Measurements from ENCODE around the gene KDELR1. TPM values are rescaled to one million over a fixed set of nuclear protein-coding genes. Genes with fewer than 3 reads are reported as not detected.
A peak's percentile ranks its signal among the peaks of the same experiment; 100 is the strongest.

KDELR1 gene
- polyA plus RNA-seq, 1 experiment, result 168 TPM

DNA sequence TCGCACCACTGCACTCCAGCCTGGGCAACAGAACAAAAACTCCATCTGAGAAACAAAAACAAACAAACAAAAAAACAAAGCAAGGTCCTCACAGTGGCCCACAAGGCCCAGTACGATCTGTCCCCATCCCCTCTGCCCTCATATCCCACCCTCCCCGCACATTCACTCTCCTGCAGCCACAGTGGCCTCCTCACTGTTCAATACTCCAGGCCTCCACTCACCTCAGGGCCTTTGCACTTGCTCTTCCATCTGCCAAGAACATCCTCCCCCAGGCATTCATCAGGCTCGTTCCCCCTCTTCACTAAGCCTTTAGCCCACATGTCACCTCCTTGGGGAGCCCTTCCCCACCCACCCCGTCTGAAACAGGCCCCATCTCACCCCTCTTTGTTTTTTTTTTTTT lies 32.2 kb downstream of the KDELR1 start:
- Histone ChIP-seq H3K9me3 (ENCODE audit: control insufficient read depth, insufficient read depth, low read length) (no peaks in the 10 kb centered on the region), H3K4me3 (ENCODE audit: low read depth, low read length) (no peak overlapping the region), H3K27me3 (ENCODE audit: control insufficient read depth, insufficient read depth, low read length) (no peaks in the 10 kb centered on the region), H3K27ac (ENCODE audit: low read depth, low read length) (no peak overlapping the region)
- DNase-seq (ENCODE audit: low read depth, low spot score), result no peak
- TF ChIP-seq, protein P1, sequence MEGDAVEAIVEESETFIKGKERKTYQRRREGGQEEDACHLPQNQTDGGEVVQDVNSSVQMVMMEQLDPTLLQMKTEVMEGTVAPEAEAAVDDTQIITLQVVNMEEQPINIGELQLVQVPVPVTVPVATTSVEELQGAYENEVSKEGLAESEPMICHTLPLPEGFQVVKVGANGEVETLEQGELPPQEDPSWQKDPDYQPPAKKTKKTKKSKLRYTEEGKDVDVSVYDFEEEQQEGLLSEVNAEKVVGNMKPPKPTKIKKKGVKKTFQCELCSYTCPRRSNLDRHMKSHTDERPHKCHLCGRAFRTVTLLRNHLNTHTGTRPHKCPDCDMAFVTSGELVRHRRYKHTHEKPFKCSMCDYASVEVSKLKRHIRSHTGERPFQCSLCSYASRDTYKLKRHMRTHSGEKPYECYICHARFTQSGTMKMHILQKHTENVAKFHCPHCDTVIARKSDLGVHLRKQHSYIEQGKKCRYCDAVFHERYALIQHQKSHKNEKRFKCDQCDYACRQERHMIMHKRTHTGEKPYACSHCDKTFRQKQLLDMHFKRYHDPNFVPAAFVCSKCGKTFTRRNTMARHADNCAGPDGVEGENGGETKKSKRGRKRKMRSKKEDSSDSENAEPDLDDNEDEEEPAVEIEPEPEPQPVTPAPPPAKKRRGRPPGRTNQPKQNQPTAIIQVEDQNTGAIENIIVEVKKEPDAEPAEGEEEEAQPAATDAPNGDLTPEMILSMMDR (IDR thresholded peaks at IDR 0.05; ENCODE audit: low read depth, low read length), result no peak
- ChIA-PET CTCF (no interaction called here), POLR2A (no interaction called here)

DNA sequence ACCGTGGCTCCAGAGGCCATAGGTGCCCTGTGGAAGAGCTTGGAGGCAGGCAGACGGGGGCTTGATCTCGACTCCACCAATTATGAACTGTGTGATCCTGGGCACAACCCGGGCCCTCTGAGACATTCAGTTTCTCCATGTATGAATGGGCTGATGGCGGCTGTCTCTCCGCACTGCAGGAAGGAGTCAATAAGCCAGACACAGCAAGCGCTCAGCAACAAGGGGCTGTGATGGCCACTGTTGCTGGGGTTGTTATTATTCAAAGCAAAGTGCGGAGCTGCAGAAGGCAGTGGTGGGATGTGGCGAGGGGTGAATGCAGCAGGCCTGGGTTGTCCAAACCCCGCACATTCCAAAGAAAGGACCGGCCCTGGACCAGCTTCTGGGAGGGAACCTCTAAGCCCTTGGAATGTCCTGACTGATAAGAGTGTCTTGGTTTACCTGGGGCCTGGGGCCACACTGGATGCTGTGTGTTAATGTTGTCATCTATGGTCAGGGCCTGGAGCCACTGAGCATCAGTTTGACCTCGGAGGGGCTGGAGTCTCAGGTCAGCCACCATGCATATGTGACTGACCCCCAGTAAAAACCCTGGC lies 35.9 kb downstream of the KDELR1 start:
- Histone ChIP-seq H3K27me3 (ENCODE audit: control insufficient read depth, insufficient read depth, low read length) (no peaks in the 10 kb centered on the region), H3K4me3 (ENCODE audit: low read depth, low read length) (no peak overlapping the region), H3K27ac (ENCODE audit: low read depth, low read length) (no peak overlapping the region), H3K9me3 (ENCODE audit: control insufficient read depth, insufficient read depth, low read length) (no peaks in the 10 kb centered on the region)
- CTCF ChIA-PET, result interaction anchor here (0.7 to 3.2 kb wide), 2 partner anchors 23 to 36 kb away, joined by 4 to 11 read pairs; partner anchors contain the start of gene KDELR1
- TF ChIP-seq, protein P1 (IDR thresholded peaks at IDR 0.05; ENCODE audit: low read depth, low read length), result no peak
- DNase-seq (ENCODE audit: low read depth, low spot score), result no peak
- POLR2A ChIA-PET, result no interaction called here

DNA sequence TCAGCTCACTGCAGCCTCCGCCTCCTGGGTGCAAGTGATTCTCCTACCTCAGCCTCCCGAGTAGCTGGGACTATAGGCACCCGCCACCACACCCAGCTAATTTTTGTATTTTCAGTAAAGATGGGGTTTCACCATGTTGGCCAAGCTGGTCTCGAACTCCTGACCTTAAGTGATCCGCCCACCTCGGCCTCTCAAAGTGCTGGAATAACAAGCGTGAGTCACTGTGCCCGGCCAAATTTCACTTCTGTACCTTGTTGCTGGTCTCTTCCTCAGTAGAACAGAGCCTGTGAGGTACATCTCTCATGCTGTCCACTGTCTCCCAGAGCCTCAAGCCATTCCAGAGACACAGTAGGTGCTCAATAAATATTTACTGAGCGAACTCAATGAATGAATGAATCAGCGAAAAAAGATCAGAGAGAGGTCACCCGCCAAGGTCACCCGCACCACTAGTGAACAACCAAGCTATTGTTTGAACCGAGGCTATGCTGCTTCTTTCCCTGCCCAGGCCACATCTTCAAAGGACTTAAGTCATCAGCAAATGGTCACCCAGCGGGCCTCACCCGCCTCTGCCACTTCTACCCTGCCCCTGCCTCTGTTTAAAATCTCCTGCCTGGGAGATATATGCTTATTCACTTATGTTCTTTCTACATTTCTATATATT lies 36.9 kb downstream of the KDELR1 start:
- CTCF ChIA-PET, result interaction anchor here (0.6 to 3.2 kb wide), 3 partner anchors 21 to 151 kb away, joined by 5 to 11 read pairs (median 5); partner anchors contain the start of gene KDELR1
- POLR2A ChIA-PET, result no interaction called here

DNA sequence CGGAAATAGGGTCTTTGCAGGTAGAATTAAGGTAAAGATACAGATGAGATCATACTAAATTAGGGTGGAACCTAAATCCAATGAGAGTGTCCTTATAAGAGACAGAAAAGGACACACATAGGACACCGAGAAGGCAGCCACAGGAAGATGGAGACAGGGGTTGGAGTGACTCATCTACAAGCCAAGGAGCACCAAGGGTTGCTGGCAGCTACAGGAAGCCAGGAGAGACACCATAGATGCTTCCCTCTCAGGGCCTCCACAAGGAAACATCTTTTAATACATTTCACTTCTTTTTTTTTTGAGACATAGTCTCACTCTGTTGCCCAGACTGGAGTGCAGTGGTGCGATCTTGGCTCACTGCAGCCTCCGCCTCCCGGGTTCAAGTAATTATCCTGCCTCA lies 37.7 kb downstream of the KDELR1 start:
- CTCF ChIA-PET, result interaction anchor here (2.3 to 3.2 kb wide), 2 partner anchors 20 to 37 kb away, joined by 5 to 11 read pairs; partner anchors contain the start of gene KDELR1
- no peak overlapping the region for H3K4me3 ChIP-seq (ENCODE audit: low read depth, low read length)
- H3K27ac ChIP-seq (ENCODE audit: low read depth, low read length), result no peak overlapping the region
- no peak for DNase-seq (ENCODE audit: low read depth, low spot score)
- no peaks in the 10 kb centered on the region for H3K27me3 ChIP-seq (ENCODE audit: control insufficient read depth, insufficient read depth, low read length)
- POLR2A ChIA-PET, result interaction anchor here (0.7 kb wide), 1 partner anchor 215 kb away, joined by 6 read pairs; no protein-coding TSS in a partner anchor
- TF ChIP-seq, protein P1 (IDR thresholded peaks at IDR 0.05; ENCODE audit: low read depth, low read length), result no peak
- no peaks in the 10 kb centered on the region for H3K9me3 ChIP-seq (ENCODE audit: control insufficient read depth, insufficient read depth, low read length)

More for the DNA sequence above, 36.9 kb downstream of the KDELR1 start:
- H3K9me3 ChIP-seq (ENCODE audit: control insufficient read depth, insufficient read depth, low read length), result no peaks in the 10 kb centered on the region
- TF ChIP-seq, protein P1 (IDR thresholded peaks at IDR 0.05; ENCODE audit: low read depth, low read length), result no peak
- DNase-seq (ENCODE audit: low read depth, low spot score), result no peak
- H3K27me3 ChIP-seq (ENCODE audit: control insufficient read depth, insufficient read depth, low read length), result no peaks in the 10 kb centered on the region
- no peak overlapping the region for H3K4me3 ChIP-seq (ENCODE audit: low read depth, low read length)
- no peak overlapping the region for H3K27ac ChIP-seq (ENCODE audit: low read depth, low read length)

DNA sequence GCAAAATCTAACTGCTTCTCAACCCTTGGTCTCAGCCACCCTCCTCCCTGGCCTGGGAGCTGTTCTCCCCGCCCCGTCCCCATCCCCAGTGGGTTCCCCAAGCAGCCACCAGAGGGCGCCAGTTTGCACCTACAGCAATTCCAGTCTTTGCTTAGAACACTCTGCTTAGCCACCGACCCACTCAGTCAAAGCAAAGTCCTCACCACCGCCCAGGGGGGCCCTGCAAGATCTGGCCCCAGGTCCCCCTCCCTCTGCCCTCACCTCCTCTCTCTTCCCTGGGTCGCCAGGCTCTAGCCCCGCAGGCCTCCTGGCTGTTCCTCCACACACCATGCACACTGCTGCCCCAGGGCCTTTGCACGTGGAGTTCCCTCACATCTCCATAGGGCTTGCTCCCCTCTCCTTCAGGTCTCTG lies 40.0 kb downstream of the KDELR1 start:
- TF ChIP-seq, protein P1 (IDR thresholded peaks at IDR 0.05; ENCODE audit: low read depth, low read length), result peak; percentile 69
- DNase-seq (ENCODE audit: low read depth, low spot score), result no peak
- H3K4me3 ChIP-seq (ENCODE audit: low read depth, low read length), result no peak overlapping the region
- no peaks in the 10 kb centered on the region for H3K9me3 ChIP-seq (ENCODE audit: control insufficient read depth, insufficient read depth, low read length)
- H3K27me3 ChIP-seq (ENCODE audit: control insufficient read depth, insufficient read depth, low read length), result no peaks in the 10 kb centered on the region
- no peak overlapping the region for H3K27ac ChIP-seq (ENCODE audit: low read depth, low read length)
- ChIA-PET POLR2A (interaction anchor here (1.1 kb wide), 1 partner anchor 17 kb away, joined by 4 read pairs; no protein-coding TSS in a partner anchor), CTCF (interaction anchor here (0.6 to 2.3 kb wide), 9 partner anchors 10 to 997 kb away, joined by 3 to 10 read pairs (median 4); partner anchors contain the start of genes SYNGR4 and TMEM143)
